NT2/D1 (cell line): Measurements from ENCODE around the gene TUBB4B.
A peak's percentile ranks its signal among the peaks of the same experiment; 100 is the strongest.

Experiments used
- DNase-seq: peaks from one replicate; pipeline ENCODE4 v3.0.0-alpha.2; 2011; ENCODE audit warnings: low read depth, low spot score
- H3K27me3 ChIP-seq: 2 replicates; pipeline ENCODE4 v1.6.0; 2011; ENCODE audit warnings: mild to moderate bottlenecking; ENCODE audit not compliant: insufficient read length, insufficient read depth
- H3K36me3 ChIP-seq: 2 replicates; pipeline ENCODE4 v1.6.1; 2011; ENCODE audit warnings: mild to moderate bottlenecking, low read length, mixed read lengths; ENCODE audit not compliant: insufficient read depth, insufficient read length
- H3K4me1 ChIP-seq: 2 replicates; pipeline ENCODE4 v1.5.1; 2011; ENCODE audit not compliant: insufficient read depth, insufficient read length
- H3K4me3 ChIP-seq: 2 replicates; pipeline ENCODE4 v1.5.1; 2011; ENCODE audit warnings: low read depth; ENCODE audit not compliant: insufficient read length
- H3K9ac ChIP-seq: 2 replicates; pipeline ENCODE4 v1.6.0; 2011; ENCODE audit warnings: low read depth; ENCODE audit not compliant: insufficient read length
- H3K9me3 ChIP-seq: 2 replicates; pipeline ENCODE4 v1.5.1; 2011; ENCODE audit warnings: mild to moderate bottlenecking, low read length; ENCODE audit not compliant: insufficient read depth
- SUZ12 ChIP-seq: IDR thresholded peaks from 2 replicates; pipeline ENCODE4 v1.6.1; 2011; ENCODE audit not compliant: insufficient read length, insufficient read depth; ENCODE audit errors: extremely low read depth
- YY1 ChIP-seq: IDR thresholded peaks from 2 replicates; pipeline ENCODE4 v1.6.1; 2011; ENCODE audit not compliant: insufficient read length, insufficient read depth
- ZNF274 ChIP-seq: IDR thresholded peaks from 2 replicates; pipeline ENCODE4 v1.6.1; 2011; ENCODE audit warnings: mild to moderate bottlenecking, low read depth, low read length

TUBB4B gene

GRCh38 chr9:137227853-137228505 is 13.1 kb upstream of the TUBB4B start:
- no peak overlapping the region for H3K4me3 ChIP-seq
- no peaks in the 10 kb centered on the region for H3K36me3 ChIP-seq
- DNase-seq = no peak
- TF ChIP-seq ZNF274 (no peak), YY1 (no peak), SUZ12 (no peak)
- H3K9ac ChIP-seq = peak overlapping the region; percentile 56
- H3K27me3 ChIP-seq = peaks cover 2% of the 10 kb centered on the region
- H3K9me3 ChIP-seq = no peaks in the 10 kb centered on the region
- H3K4me1 ChIP-seq = peaks cover 35% of the 10 kb centered on the region

GRCh38 chr9:137228506-137228967 is 12.6 kb upstream of the TUBB4B start:
- peak overlapping the region; percentile 56 for H3K9ac ChIP-seq
- no peaks in the 10 kb centered on the region for H3K36me3 ChIP-seq
- no peak overlapping the region for H3K4me3 ChIP-seq
- no peak for DNase-seq
- no peak for TF ChIP-seq YY1
- TF ChIP-seq ZNF274 = no peak
- no peak for TF ChIP-seq SUZ12
- H3K9me3 ChIP-seq = no peaks in the 10 kb centered on the region
- H3K4me1 ChIP-seq = peaks cover 38% of the 10 kb centered on the region
- no peaks in the 10 kb centered on the region for H3K27me3 ChIP-seq

GRCh38 chr9:137228968-137229896 is 11.9 kb upstream of the TUBB4B start:
- Histone ChIP-seq H3K36me3 (no peaks in the 10 kb centered on the region), H3K9ac (peak overlapping the region; percentile 33), H3K9me3 (no peaks in the 10 kb centered on the region), H3K4me1 (peaks cover 41% of the 10 kb centered on the region), H3K4me3 (no peak overlapping the region), H3K27me3 (no peaks in the 10 kb centered on the region)
- no peak for TF ChIP-seq SUZ12
- no peak for TF ChIP-seq YY1
- no peak for TF ChIP-seq ZNF274
- no peak for DNase-seq

GRCh38 chr9:137229903-137230704 is 11.0 kb upstream of the TUBB4B start:
- no peak for DNase-seq
- TF ChIP-seq ZNF274 (no peak), YY1 (no peak), SUZ12 (no peak)
- H3K36me3 ChIP-seq = no peaks in the 10 kb centered on the region
- H3K9me3 ChIP-seq = no peaks in the 10 kb centered on the region
- H3K27me3 ChIP-seq = no peaks in the 10 kb centered on the region
- H3K4me3 ChIP-seq = no peak overlapping the region
- H3K9ac ChIP-seq = peak overlapping the region; percentile 36
- H3K4me1 ChIP-seq = peaks cover 41% of the 10 kb centered on the region

GRCh38 chr9:137230705-137231371 is 10.2 kb upstream of the TUBB4B start, which contains the start of gene SLC34A3:
Gene SLC34A3 (plus strand): TSS chr9:137230901. CDS start chr9:137231703, 802 bp downstream.
- H3K4me1 ChIP-seq = peaks cover 45% of the 10 kb centered on the region
- H3K4me3 ChIP-seq = no peak within 1 kb of the TSS
- H3K9me3 ChIP-seq = no peaks in the 10 kb centered on the region
- DNase-seq = no peak
- H3K36me3 ChIP-seq = peaks cover 3% of the 10 kb centered on the region
- TF ChIP-seq SUZ12 (no peak), YY1 (no peak), ZNF274 (no peak)
- no peaks in the 10 kb centered on the region for H3K27me3 ChIP-seq
- H3K9ac ChIP-seq = peak within 1 kb of the TSS; percentile 36

- no peak overlapping the region for H3K4me3 ChIP-seq
- DNase-seq = no peak
- no peaks in the 10 kb centered on the region for H3K27me3 ChIP-seq
- peaks cover 48% of the 10 kb centered on the region for H3K4me1 ChIP-seq
- TF ChIP-seq SUZ12 = no peak
- no peak for TF ChIP-seq ZNF274
- no peak for TF ChIP-seq YY1
- no peak overlapping the region for H3K9ac ChIP-seq
- peaks cover 3% of the 10 kb centered on the region for H3K36me3 ChIP-seq
- H3K9me3 ChIP-seq = no peaks in the 10 kb centered on the region
These were observed 9.6 kb upstream of the TUBB4B start for GRCh38 chr9:137231372-137232039.
